IPS DF 6.9 (cell line): ENCODE measurements around the gene JAZF1.

ENCODE experiments used
- DNase-seq: peaks from one replicate; pipeline ENCODE4 v3.0.0-alpha.2; 2013; ENCODE audit warnings: low read depth, low spot score
- H3K27ac ChIP-seq: one replicate; pipeline ENCODE4 v1.5.1; 2013; ENCODE audit warnings: low read length, control low read depth
- H3K27me3 ChIP-seq: 2 replicates; pipeline ENCODE4 v1.6.1; 2013; ENCODE audit warnings: mild to moderate bottlenecking, low read length; ENCODE audit not compliant: control insufficient read depth, insufficient read depth
- H3K36me3 ChIP-seq: 2 replicates; pipeline ENCODE4 v1.6.1; 2013; ENCODE audit warnings: low read length; ENCODE audit not compliant: control insufficient read depth, insufficient read depth
- H3K4me1 ChIP-seq: 2 replicates; pipeline ENCODE4 v1.6.1; 2013; ENCODE audit warnings: low read length; ENCODE audit not compliant: control insufficient read depth, insufficient read depth
- H3K4me3 ChIP-seq: 2 replicates; pipeline ENCODE4 v1.5.1; 2013; ENCODE audit warnings: mild to moderate bottlenecking, low read length
- H3K9me3 ChIP-seq: 2 replicates; pipeline ENCODE4 v1.6.1; 2013; ENCODE audit warnings: low read length, inconsistent platforms; ENCODE audit not compliant: control insufficient read depth, insufficient read depth
- WGBS: extraction: QIAGEN DNeasy Blood & Tissue Kit; methylation state at CpG from one replicate; pipeline ENCODE4 v1.1.7; 2013; ENCODE audit warnings: mixed read lengths, missing lambda C conversion rate; ENCODE audit not compliant: insufficient read length, insufficient coverage; 5-methylcytosine and 5-hydroxymethylcytosine counted together

JAZF1 gene

GRCh38 chr7:28052933-28053332 lies 127.7 kb downstream of the JAZF1 start:
- no peaks in the 10 kb centered on the region for H3K36me3 ChIP-seq
- no peak for DNase-seq
- H3K9me3 ChIP-seq: no peaks in the 10 kb centered on the region
- no peak overlapping the region for H3K4me3 ChIP-seq
- no CpG with 5 or more reads among the region's 3 CpGs for WGBS
- H3K4me1 ChIP-seq: no peaks in the 10 kb centered on the region
- no peak overlapping the region for H3K27ac ChIP-seq
- H3K27me3 ChIP-seq: no peaks in the 10 kb centered on the region

DNA sequence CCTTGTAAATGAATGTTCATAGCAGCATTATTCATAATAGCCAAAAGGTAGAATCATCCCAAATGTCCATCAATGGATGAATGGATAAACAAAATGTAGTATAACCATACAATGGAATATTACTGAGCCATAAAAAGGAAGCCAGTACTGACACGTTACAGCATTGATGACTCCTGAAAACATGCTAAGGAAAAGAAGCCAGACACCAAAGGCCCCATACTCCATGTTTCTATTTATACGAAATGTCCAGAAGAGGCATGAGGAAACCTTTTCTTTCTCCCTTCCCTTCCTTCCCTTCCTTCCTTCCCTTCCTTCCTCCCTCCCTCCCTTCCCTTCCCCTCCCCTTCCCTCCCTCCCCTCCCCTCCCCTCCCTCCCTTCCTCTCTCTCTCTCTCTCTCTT lies 131.9 kb downstream of the JAZF1 start:
- no peak overlapping the region for H3K27ac ChIP-seq

DNA sequence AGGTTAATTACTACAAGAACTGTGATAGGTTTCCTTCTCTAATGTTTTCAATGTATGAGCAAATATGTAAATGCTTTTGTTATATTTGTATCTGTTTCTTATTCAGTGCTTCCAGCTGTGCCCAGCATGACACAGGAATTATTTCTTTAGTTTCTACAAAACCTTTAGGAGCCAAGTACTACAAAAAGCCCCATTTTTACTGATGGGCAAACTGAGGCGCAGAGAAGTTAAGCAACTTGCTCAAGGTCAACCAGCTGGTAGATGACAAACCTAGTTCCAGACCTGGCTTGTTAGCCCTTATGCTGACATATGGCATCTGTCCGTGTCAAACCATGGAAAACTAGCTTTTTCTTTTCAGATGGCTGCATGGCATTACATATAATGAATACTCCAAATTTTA lies 134.6 kb downstream of the JAZF1 start:
- Histone ChIP-seq H3K27me3 (no peaks in the 10 kb centered on the region), H3K9me3 (no peaks in the 10 kb centered on the region), H3K36me3 (no peaks in the 10 kb centered on the region), H3K4me3 (no peak overlapping the region), H3K27ac (no peak overlapping the region), H3K4me1 (no peaks in the 10 kb centered on the region)
- DNase-seq: no peak
- WGBS: no CpG with 5 or more reads among the region's 2 CpGs

More for the DNA sequence above, 131.9 kb downstream of the JAZF1 start:
- no peaks in the 10 kb centered on the region for H3K4me1 ChIP-seq
- H3K27me3 ChIP-seq: no peaks in the 10 kb centered on the region
- no peaks in the 10 kb centered on the region for H3K9me3 ChIP-seq
- no peak for DNase-seq
- no CpG with 5 or more reads among the region's 2 CpGs for WGBS
- H3K4me3 ChIP-seq: no peak overlapping the region
- H3K36me3 ChIP-seq: no peaks in the 10 kb centered on the region

DNA sequence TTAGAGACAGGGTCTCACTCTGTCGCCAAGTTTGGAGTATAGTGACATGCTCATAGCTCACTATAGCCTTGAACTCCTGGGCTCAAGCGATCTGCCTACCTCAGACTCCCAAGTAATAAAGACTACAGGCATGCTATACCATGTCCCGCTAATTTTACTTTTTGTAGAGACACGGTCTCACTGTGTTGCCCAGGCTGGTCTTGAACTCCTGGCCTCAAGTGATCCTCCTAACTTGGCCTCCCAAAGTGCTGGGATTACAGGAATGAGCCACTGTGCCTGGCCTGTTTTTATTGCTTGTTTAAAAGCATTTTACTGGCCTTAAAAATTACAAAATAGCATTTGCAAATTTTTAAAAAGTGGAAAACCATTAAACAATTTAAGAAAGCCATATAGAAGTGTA lies 135.0 kb downstream of the JAZF1 start:
- no peak overlapping the region for H3K4me3 ChIP-seq
- no peaks in the 10 kb centered on the region for H3K36me3 ChIP-seq
- H3K9me3 ChIP-seq: no peaks in the 10 kb centered on the region
- no peak overlapping the region for H3K27ac ChIP-seq
- H3K4me1 ChIP-seq: no peaks in the 10 kb centered on the region
- DNase-seq: no peak
- WGBS: no CpG with 5 or more reads among the region's 4 CpGs
- no peaks in the 10 kb centered on the region for H3K27me3 ChIP-seq

DNA sequence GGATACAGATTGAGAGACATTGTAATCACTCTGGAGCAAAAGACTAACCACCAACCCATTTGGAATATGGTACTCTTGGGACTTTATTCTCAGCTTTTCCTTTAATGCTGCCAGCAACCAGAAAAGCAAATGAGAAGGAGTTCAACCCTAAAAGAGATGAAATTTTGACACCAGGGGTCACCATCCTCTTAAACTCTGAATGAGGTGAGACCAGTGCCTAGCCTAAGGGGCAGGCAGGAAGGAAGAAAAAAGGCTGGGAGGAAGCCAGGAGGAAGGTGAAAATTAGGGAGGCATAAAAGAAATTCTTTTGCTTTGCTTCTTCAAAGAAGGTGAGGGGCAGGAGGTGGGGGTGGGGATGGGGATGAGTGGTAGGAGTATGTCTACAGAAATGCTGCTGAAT lies 135.8 kb downstream of the JAZF1 start:
- Histone ChIP-seq H3K36me3 (no peaks in the 10 kb centered on the region), H3K27me3 (no peaks in the 10 kb centered on the region), H3K4me1 (no peaks in the 10 kb centered on the region), H3K27ac (no peak overlapping the region), H3K9me3 (no peaks in the 10 kb centered on the region), H3K4me3 (no peak overlapping the region)
- DNase-seq: no peak

DNA sequence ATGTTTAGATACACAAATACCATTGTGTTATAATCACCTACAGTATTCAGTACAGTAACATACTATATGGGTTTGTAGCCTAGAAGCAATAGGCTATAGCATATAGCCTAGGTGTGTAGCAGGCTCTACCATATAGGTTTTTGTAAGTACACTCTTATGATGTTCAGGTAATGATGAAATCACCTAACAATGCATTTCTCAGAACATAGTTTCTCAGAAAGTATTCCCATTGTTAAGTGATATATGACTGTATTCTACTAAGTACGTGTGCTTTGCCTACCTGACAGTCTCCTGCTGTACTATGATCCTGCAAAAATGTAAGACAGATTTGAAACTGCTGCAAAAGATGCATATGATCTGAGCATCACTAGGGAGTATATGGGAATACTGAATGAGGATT lies 137.9 kb downstream of the JAZF1 start:
- H3K36me3 ChIP-seq: no peaks in the 10 kb centered on the region
- no peaks in the 10 kb centered on the region for H3K4me1 ChIP-seq
- H3K9me3 ChIP-seq: no peaks in the 10 kb centered on the region
- H3K27me3 ChIP-seq: no peaks in the 10 kb centered on the region
- DNase-seq: no peak
- H3K4me3 ChIP-seq: no peak overlapping the region
- WGBS: no CpG with 5 or more reads among the region's 1 CpG
- H3K27ac ChIP-seq: no peak overlapping the region

GRCh38 chr7:28041508-28042314 lies 138.9 kb downstream of the JAZF1 start:
- DNase-seq: no peak
- WGBS: no CpG with 5 or more reads among the region's 5 CpGs
- no peak overlapping the region for H3K4me3 ChIP-seq
- H3K27me3 ChIP-seq: no peaks in the 10 kb centered on the region
- no peaks in the 10 kb centered on the region for H3K36me3 ChIP-seq
- H3K27ac ChIP-seq: no peak overlapping the region
- H3K4me1 ChIP-seq: no peaks in the 10 kb centered on the region
- H3K9me3 ChIP-seq: no peaks in the 10 kb centered on the region

DNA sequence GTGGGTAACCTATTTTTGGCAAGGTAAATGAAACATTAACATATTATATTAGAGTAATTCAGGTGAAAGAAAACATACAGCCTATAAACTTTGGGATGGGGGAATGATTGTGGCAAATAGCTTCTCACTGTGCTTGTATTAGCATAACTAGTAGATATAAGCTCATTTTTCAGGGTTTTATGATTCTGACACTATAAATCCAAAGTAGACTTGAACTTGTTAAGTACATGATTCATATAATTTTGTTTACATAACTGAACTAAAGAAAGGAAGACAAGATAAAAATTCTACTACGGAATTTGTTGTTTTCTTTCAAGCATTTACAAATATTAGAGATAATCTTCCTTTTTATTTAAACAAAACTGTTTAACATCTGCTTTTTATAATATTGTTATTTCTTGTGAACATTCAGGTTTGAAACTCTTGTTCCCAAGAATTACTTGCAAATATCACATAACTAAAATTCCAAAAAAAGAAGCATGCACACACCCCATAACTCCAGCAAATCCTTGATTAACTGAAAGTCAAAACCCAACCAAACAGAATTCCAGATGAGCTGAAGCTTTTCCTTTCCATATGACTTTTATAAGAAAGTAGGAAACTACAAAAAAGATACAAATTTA lies 142.3 kb downstream of the JAZF1 start:
- H3K36me3 ChIP-seq: no peaks in the 10 kb centered on the region
- H3K4me1 ChIP-seq: no peaks in the 10 kb centered on the region
- no CpG with 5 or more reads among the region's 1 CpG for WGBS
- no peak for DNase-seq
- no peaks in the 10 kb centered on the region for H3K9me3 ChIP-seq
- H3K27me3 ChIP-seq: no peaks in the 10 kb centered on the region
- H3K27ac ChIP-seq: no peak overlapping the region
- H3K4me3 ChIP-seq: no peak overlapping the region

GRCh38 chr7:28037220-28038010 lies 143.2 kb downstream of the JAZF1 start:
- no peak overlapping the region for H3K27ac ChIP-seq
- no peak for DNase-seq
- H3K9me3 ChIP-seq: no peaks in the 10 kb centered on the region
- no peak overlapping the region for H3K4me3 ChIP-seq
- WGBS: no CpG with 5 or more reads among the region's 6 CpGs
- H3K4me1 ChIP-seq: no peaks in the 10 kb centered on the region
- no peaks in the 10 kb centered on the region for H3K27me3 ChIP-seq
- H3K36me3 ChIP-seq: no peaks in the 10 kb centered on the region

DNA sequence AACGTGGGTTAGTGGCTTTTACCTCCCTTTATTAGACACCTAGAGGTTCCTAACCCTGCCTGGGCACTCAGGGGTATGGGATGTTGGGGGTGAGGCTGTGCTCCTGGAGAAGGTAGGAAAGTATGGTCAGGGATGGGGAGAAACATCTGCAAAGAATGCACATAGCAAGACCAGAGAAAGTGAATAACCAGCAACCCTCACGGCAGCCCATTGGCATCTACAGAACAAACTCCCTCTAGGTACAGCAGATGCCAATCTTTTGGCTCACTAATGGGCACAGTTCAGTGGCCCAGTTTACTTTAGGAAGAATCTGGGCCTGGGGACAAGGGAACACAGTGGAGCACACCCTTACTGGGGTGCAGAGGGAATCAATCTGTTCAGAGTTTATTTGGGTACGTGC lies 143.9 kb downstream of the JAZF1 start:
- H3K4me1 ChIP-seq: no peaks in the 10 kb centered on the region
- no peaks in the 10 kb centered on the region for H3K36me3 ChIP-seq
- no peak overlapping the region for H3K4me3 ChIP-seq
- H3K9me3 ChIP-seq: no peaks in the 10 kb centered on the region
- H3K27me3 ChIP-seq: no peaks in the 10 kb centered on the region
- no peak overlapping the region for H3K27ac ChIP-seq
- no CpG with 5 or more reads among the region's 3 CpGs for WGBS
- DNase-seq: no peak
